ENCODE data around the gene FAM181A. TPM values are rescaled to one million over a fixed set of nuclear protein-coding genes. Genes with fewer than 3 reads are reported as not detected.

FAM181A gene
- total and polyA plus RNA-seq, 4 donors: not detected

Small RNA genes within 50 kb of the gene (microRNA-seq; reads per million reads assigned to microRNA genes)
- gene MIR4506: 0 reads per million in 2 donors

Other genes with a start within 250 kb of the FAM181A start
- gene PRIMA1, start 138.9 kb upstream of the FAM181A start, total RNA-seq: 1 to 10 TPM; 6.7 to 8.9 TPM
- under 1 TPM; 0.38 to 0.69 TPM for gene PRIMA1, start 138.9 kb upstream of the FAM181A start, polyA plus RNA-seq
- gene ASB2, start 49.2 kb downstream of the FAM181A start, total RNA-seq: 10 to 100 TPM; 53.3 to 57.0 TPM
- gene ASB2, start 49.2 kb downstream of the FAM181A start, polyA plus RNA-seq: 10 to 100 TPM in 1 of 2 donors, 1 to 10 TPM in 1; 9.1 to 24.8 TPM
- gene CCDC197, start 70.0 kb downstream of the FAM181A start, total RNA-seq: under 1 TPM in 1 of 2 donors, not detected in 1; 0.60 TPM
- gene CCDC197, start 70.0 kb downstream of the FAM181A start, polyA plus RNA-seq: not detected
- gene OTUB2, start 99.0 kb downstream of the FAM181A start, total RNA-seq: under 1 TPM; 0.42 to 0.60 TPM
- not detected for gene OTUB2, start 99.0 kb downstream of the FAM181A start, polyA plus RNA-seq
- gene DDX24, start 153.9 kb downstream of the FAM181A start, total RNA-seq: 100 to 1,000 TPM; 190 to 198 TPM
- gene DDX24, start 153.9 kb downstream of the FAM181A start, polyA plus RNA-seq: 100 to 1,000 TPM in 1 of 2 donors, 10 to 100 TPM in 1; 43.7 to 158 TPM
- gene IFI27L1, start 154.0 kb downstream of the FAM181A start, total RNA-seq: 10 to 100 TPM; 13.7 to 16.8 TPM
- gene IFI27L1, start 154.0 kb downstream of the FAM181A start, polyA plus RNA-seq: 10 to 100 TPM; 20.8 to 21.8 TPM
- gene IFI27, start 183.4 kb downstream of the FAM181A start, total RNA-seq: 100 to 1,000 TPM; 106 to 222 TPM
- 100 to 1,000 TPM in 1 of 2 donors, 10 to 100 TPM in 1; 42.4 to 107 TPM for gene IFI27, start 183.4 kb downstream of the FAM181A start, polyA plus RNA-seq
- 10 to 100 TPM; 52.4 to 55.8 TPM for gene IFI27L2, start 202.3 kb downstream of the FAM181A start, total RNA-seq
- 100 to 1,000 TPM; 149 to 168 TPM for gene IFI27L2, start 202.3 kb downstream of the FAM181A start, polyA plus RNA-seq
- under 1 TPM; 0.10 to 0.93 TPM for gene PPP4R4, start 247.0 kb downstream of the FAM181A start, total RNA-seq
- gene PPP4R4, start 247.0 kb downstream of the FAM181A start, polyA plus RNA-seq: under 1 TPM in 1 of 2 donors, not detected in 1; 0.08 TPM

All from aorta (tissue), 4 donors.